AG04449 (cell line): ENCODE measurements around the gene EML1.

ENCODE experiments used
- CTCF ChIA-PET: fragments of 350-600 bp; formaldehyde crosslinking; extraction: SDS; loops from one replicate; lab custom pipeline; 2021; ENCODE audit warnings: antibody characterized with exemption; lab: Yijun Ruan, JAX
- POLR2A ChIA-PET: fragments of 400-600, 350-600 bp; formaldehyde crosslinking; extraction: SDS; loops from one replicate; lab custom pipeline; 2020; ENCODE audit warnings: antibody characterized with exemption, inconsistent platforms; lab: Yijun Ruan, JAX
- DNase-seq: peaks from one replicate; pipeline ENCODE4 v3.0.0-alpha.2; 2010; ENCODE audit warnings: low read depth, low spot score
- H3K4me3 ChIP-seq: 2 replicates; pipeline ENCODE4 v1.5.1; 2011; ENCODE audit warnings: low read depth, mild to moderate bottlenecking, control low read depth, low read length
- CTCF ChIP-seq: IDR thresholded peaks from one replicate; pipeline ENCODE4 v1.5.1; 2011; ENCODE audit warnings: mild to moderate bottlenecking, moderate library complexity, low read length, control low read depth, inconsistent platforms; ENCODE audit not compliant: insufficient read depth; ENCODE audit errors: missing control alignments

Gene EML1

DNA sequence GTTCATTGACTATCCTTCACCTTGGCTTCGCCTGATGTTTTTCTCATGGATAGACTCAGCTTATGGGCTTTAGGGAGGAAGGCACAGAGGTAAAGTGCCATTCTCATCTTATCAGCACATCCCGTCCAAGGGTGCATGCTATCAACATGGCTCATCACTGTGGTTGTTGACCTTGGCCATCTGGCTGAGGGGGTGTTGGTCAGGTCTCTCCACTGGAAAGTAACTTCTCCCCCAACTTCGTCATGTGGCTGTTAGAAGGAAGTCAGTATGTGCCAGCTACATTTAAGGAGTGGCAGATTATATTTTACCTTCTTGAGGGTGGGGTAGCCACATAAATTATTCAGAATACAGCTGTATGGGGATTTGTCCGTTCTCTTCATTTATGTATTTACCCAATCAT lies 68.9 kb downstream of the EML1 start:
- ChIA-PET POLR2A (no interaction called here), CTCF (interaction anchor here (1.0 to 1.6 kb wide), 4 partner anchors 12 to 180 kb away, joined by 3 to 4 read pairs (median 3); no protein-coding TSS in a partner anchor)
- no peak for DNase-seq
- no peak overlapping the region for H3K4me3 ChIP-seq
- no peak for TF ChIP-seq CTCF

DNA sequence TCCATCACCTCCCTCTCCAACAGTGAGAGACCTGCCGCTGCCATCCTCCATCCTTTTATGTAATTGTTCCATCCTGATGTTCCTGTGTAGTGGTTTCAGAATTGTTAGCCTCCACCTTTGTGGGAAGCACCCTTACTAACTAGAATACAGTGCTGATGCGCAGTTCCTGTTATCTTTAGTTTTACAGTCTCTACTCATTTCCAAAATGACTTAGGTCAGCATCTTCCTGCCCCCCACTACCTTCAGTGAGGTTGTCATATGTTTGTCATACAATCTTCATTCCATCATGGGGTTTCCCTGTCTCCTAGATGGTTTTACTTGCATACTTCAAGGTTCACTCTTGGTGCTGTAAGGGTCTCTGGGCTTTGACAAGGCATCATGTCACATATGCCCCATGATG lies 69.8 kb downstream of the EML1 start:
- DNase-seq = no peak
- no peak overlapping the region for H3K4me3 ChIP-seq
- POLR2A ChIA-PET = no interaction called here
- CTCF ChIA-PET = interaction anchor here (1.0 to 2.0 kb wide), 5 partner anchors 11 to 133 kb away, joined by 3 to 6 read pairs (median 3); no protein-coding TSS in a partner anchor
- no peak for TF ChIP-seq CTCF

DNA sequence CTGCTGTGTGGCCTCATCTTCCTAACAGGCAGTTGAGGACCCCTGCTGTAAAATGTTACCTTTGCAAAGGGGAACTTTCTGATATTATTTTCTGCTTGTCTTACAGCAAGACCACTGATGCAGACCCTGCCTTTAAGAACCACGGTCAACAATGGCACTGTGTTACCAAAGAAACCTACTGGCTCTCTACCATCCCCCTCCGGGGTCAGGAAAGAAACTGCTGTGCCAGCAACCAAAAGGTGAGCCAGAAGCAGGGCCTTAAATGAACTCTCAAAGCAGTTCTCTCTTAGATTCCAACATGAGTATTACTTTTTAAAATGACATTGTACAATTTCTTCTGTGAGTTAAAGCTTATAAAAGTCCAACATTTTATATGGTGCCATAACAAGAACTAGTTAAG lies 72.2 kb downstream of the EML1 start:
- ChIA-PET POLR2A (no interaction called here), CTCF (interaction anchor here (1.0 to 1.5 kb wide), 4 partner anchors 19 to 183 kb away, joined by 3 to 4 read pairs (median 4); no protein-coding TSS in a partner anchor)
- TF ChIP-seq CTCF = no peak
- no peak overlapping the region for H3K4me3 ChIP-seq
- no peak for DNase-seq

DNA sequence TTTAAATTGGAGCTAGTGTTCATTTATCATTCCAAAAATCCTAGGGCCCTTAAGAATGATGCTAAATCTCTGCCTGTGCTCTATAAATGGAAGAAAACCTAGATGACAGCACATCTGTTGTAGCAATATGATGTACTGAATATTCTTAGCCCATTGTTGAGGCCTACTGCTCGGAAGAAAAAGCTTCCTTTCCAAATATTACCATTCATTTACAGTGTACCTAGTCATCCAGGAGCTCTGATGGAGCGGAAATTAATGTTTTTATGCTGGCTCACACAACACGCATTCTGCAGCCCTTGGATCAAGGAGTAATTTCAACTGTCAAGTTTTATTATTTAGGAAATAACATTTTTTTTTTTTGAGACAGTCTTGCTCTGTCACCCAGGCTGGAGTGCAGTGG lies 77.4 kb downstream of the EML1 start:
- no peak for TF ChIP-seq CTCF
- ChIA-PET CTCF (interaction anchor here (0.9 to 2.1 kb wide), 4 partner anchors 14 to 187 kb away, joined by 3 to 7 read pairs (median 4); partner anchors contain the start of gene CYP46A1), POLR2A (interaction anchor here (0.6 kb wide), 1 partner anchor 49 kb away, joined by 3 read pairs; no protein-coding TSS in a partner anchor)
- DNase-seq = no peak
- no peak overlapping the region for H3K4me3 ChIP-seq

DNA sequence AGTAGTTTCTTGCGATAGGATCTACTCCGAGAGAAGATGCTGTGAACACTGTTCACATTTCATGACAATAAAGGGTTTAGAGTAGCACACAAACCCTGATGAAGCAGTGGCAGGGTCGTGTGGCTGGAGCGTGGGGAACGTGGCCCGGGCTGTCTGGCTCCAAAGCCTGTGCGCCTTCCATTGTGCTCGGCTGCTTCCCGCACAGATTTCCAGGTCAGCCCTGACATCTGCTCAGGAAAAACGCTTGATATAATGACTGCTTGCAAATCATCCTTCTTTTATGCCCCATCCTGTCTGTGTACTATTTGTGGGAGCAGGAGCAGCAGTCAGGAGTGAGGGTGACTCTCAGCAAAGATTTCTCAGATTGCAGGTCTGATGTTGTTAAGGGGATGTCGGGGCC lies 78.6 kb downstream of the EML1 start:
- TF ChIP-seq CTCF = no peak
- H3K4me3 ChIP-seq = no peak overlapping the region
- DNase-seq = no peak
- POLR2A ChIA-PET = no interaction called here
- CTCF ChIA-PET = interaction anchor here (1.0 to 1.5 kb wide), 4 partner anchors 13 to 142 kb away, joined by 3 to 5 read pairs (median 4); no protein-coding TSS in a partner anchor

GRCh38 chr14:99872786-99873440 lies 79.7 kb downstream of the EML1 start:
- no peak overlapping the region for H3K4me3 ChIP-seq
- POLR2A ChIA-PET = no interaction called here
- no peak for DNase-seq
- no peak for TF ChIP-seq CTCF
- CTCF ChIA-PET = interaction anchor here (1.0 to 1.5 kb wide), 4 partner anchors 12 to 143 kb away, joined by 3 to 5 read pairs (median 4); no protein-coding TSS in a partner anchor
